BJ (cell line): ENCODE data around the gene OR7C1. TPM values are rescaled to one million over a fixed set of nuclear protein-coding genes. Genes with fewer than 3 reads are reported as not detected.
A peak's percentile ranks its signal among the peaks of the same experiment; 100 is the strongest.

Experiments
- CTCF ChIA-PET: fragments of 350-600 bp; formaldehyde crosslinking; extraction: SDS; loops from one replicate; lab custom pipeline; 2021; ENCODE audit warnings: antibody characterized with exemption, inconsistent platforms; lab: Yijun Ruan, JAX
- POLR2A ChIA-PET: fragments of 300-600 bp; sonication (Branson Sonifier 250); formaldehyde crosslinking; extraction: SDS; loops from one replicate; lab custom pipeline; 2021; ENCODE audit warnings: antibody characterized with exemption; lab: Charles Lee
- DNase-seq: peaks from one replicate; pipeline ENCODE4 v3.0.0-alpha.2; 2011; ENCODE audit warnings: low read depth
- H3K27me3 ChIP-seq: 2 replicates; pipeline ENCODE4 v1.6.0; 2011; ENCODE audit warnings: low read length; ENCODE audit not compliant: control insufficient read depth, insufficient read depth
- H3K36me3 ChIP-seq: 2 replicates; pipeline ENCODE4 v1.5.1; 2011; ENCODE audit warnings: low read length; ENCODE audit not compliant: control insufficient read depth, insufficient read depth
- H3K4me3 ChIP-seq: 2 replicates; pipeline ENCODE4 v1.5.1; 2011; ENCODE audit warnings: low read depth, mild to moderate bottlenecking, control low read depth, low read length
- polyA minus RNA-seq: library from RNA; depleted of rRNA, polyadenylated mRNA; stranded (reverse); fragments of >200 nt; gene quantifications from 2 replicates; pipeline ENCODE4 v1.2.3, GENCODE V29; 2011; rRNA and poly(A)+ RNA removed
- polyA plus RNA-seq: library from polyadenylated mRNA; depleted of rRNA; stranded (reverse); fragments of >200 nt; gene quantifications from 2 replicates; pipeline ENCODE4 v1.2.3, GENCODE V29; 2011; rRNA removed
- TF ChIP-seq, protein P1 (sequence below): IDR thresholded peaks from 2 replicates; pipeline ENCODE4 v1.5.1; 2011; ENCODE audit warnings: low read depth, mild to moderate bottlenecking, control low read depth, inconsistent platforms, low read length, moderate library complexity; ENCODE audit not compliant: insufficient read depth

OR7C1 gene
- polyA plus RNA-seq (not detected in 2 replicates), polyA minus RNA-seq (under 0.01 TPM in 1 of 2 replicates, not detected in the other)

DNA sequence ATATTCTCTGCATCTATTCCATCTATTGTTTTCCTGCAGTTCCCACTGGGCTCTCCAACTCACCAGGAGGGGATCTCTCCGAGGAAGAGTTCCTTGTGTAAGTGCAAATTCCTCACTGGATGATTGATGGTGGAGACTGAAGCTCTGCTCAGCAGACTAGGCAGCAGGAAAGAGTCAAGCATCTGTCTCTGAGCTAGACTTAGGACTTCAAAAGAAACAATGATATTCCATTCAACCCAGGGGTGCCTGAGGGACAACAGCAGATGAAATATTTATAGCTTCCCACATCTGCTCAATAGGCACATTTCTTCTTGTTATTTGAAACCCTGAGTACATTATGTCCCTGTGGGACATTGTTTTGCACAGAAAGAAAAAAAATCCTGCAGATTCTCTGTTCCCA lies at the start of gene OR7C1, which contains the start of gene OR7A5:
Gene OR7C1 (minus strand): TSS at position 175 of the 400 bp plus-strand sequence. CDS start 35,049 bp downstream, outside the sequence.
Gene OR7A5 (minus strand): TSS at position 175 of the 400 bp plus-strand sequence. CDS start 6,944 bp downstream, outside the sequence.
- CTCF ChIA-PET: no interaction called here

DNA sequence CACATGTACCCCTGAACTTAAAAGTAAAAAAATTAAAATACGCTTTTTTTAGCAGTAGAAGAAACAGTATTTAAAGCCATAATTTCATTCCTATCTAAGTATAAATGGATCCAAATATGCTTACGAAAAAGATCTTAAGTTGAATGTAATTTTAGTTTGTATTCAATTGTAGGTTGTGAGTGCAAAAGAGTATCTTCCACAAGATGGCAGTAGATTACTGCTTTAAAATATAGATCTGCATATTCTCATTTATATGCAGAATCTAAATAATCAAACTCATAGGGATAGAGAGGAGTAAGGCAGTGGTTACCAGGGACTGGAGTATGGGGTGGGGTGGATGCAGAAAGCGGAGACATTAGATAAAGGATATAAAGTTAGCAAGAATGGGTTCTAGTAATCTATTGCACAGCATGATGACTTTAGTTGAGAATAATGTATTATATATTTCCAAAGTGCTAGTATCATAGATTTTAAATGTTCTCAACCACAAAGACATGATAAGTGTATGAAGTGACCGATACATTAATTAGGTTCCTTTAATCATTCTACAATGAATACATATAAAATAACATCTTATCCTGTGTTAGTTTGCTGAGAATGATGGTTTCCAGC lies 36.7 kb upstream of the OR7C1 start:
- Histone ChIP-seq H3K27me3 (no peaks in the 10 kb centered on the region), H3K36me3 (no peaks in the 10 kb centered on the region), H3K4me3 (no peak overlapping the region)
- TF ChIP-seq, protein P1, sequence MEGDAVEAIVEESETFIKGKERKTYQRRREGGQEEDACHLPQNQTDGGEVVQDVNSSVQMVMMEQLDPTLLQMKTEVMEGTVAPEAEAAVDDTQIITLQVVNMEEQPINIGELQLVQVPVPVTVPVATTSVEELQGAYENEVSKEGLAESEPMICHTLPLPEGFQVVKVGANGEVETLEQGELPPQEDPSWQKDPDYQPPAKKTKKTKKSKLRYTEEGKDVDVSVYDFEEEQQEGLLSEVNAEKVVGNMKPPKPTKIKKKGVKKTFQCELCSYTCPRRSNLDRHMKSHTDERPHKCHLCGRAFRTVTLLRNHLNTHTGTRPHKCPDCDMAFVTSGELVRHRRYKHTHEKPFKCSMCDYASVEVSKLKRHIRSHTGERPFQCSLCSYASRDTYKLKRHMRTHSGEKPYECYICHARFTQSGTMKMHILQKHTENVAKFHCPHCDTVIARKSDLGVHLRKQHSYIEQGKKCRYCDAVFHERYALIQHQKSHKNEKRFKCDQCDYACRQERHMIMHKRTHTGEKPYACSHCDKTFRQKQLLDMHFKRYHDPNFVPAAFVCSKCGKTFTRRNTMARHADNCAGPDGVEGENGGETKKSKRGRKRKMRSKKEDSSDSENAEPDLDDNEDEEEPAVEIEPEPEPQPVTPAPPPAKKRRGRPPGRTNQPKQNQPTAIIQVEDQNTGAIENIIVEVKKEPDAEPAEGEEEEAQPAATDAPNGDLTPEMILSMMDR: peak; percentile 44
- ChIA-PET POLR2A (no interaction called here), CTCF (interaction anchor here (1.2 kb wide), 1 partner anchor 19 kb away, joined by 3 read pairs; no protein-coding TSS in a partner anchor)
- no peak for DNase-seq

More for the DNA sequence above, at the start of gene OR7C1, which contains the start of gene OR7A5:
- Histone ChIP-seq H3K36me3 (no peaks in the 10 kb centered on the region), H3K4me3 (no peak within 1 kb of the TSS), H3K27me3 (no peaks in the 10 kb centered on the region)
- POLR2A ChIA-PET: no interaction called here
- no peak for DNase-seq
- TF ChIP-seq, protein P1: no peak

DNA sequence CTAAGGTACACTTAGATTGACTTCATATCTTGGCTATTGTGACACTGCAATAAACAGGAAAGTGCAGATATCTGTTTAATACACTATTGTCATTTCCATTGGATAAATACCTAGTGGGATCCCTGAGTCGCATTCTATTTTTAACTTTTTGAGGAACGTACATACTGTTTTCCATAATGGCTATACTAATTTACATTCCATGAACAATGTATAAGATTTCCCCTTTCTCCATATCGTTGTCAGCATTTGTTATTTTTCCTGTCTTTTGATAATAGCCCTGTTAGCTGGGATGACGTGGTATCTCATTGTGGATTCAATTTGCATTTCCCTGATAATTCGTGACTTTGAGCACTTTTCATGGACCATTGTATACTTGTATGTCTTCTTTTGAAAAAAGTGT lies 33.5 kb upstream of the OR7C1 start:
- no peak overlapping the region for H3K4me3 ChIP-seq
- TF ChIP-seq, protein P1: no peak
- H3K27me3 ChIP-seq: no peaks in the 10 kb centered on the region
- ChIA-PET CTCF (no interaction called here), POLR2A (no interaction called here)
- no peaks in the 10 kb centered on the region for H3K36me3 ChIP-seq
- DNase-seq: no peak

DNA sequence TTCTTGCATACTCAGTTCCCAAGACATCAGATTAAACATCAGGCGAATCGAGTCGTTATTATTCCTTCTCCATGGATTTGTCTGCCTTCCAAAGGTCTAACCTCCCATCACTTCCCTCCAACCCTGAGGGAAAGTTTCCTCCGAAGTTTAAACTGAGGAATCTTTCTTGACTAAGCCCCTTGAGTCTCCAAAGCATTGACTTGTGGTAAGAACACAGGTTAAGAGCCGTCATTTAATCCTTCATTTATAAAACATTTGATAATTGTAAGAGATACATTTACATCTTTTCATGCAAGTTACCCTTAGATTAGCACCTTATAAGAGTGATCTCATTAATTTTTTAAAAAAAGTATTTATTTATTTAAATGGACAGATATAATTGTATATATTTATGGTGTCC lies 13.8 kb upstream of the OR7C1 start, which contains the start of gene OR7A10:
Gene OR7A10 (minus strand): TSS at position 101 of the 400 bp plus-strand sequence. CDS start 7,045 bp downstream, outside the sequence.
- CTCF ChIA-PET: no interaction called here
- TF ChIP-seq, protein P1: no peak
- no peak within 1 kb of the TSS for H3K4me3 ChIP-seq
- POLR2A ChIA-PET: no interaction called here
- no peaks in the 10 kb centered on the region for H3K36me3 ChIP-seq
- H3K27me3 ChIP-seq: peaks cover 1% of the 10 kb centered on the region; the same call in 1 of the 2 replicates
- no peak for DNase-seq

DNA sequence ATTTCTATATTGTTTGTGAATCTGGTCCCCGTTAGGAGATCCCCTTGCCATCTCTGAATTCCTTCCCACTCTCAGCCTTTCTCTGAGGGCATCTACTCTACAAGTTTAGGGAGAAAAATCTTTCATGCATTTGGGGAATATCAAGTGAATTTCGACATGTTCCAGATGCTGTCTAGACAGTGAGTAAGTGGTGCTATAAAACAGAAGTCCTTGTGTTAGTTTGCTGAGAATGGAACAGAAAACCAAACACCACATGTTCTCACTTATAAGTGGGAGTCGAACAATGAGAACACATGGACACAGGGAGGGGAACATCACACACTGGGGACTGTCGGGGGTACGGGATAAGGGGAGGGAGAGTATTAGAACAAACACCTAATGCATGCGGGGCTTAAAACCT lies 8.6 kb upstream of the OR7C1 start:
- POLR2A ChIA-PET: no interaction called here
- H3K36me3 ChIP-seq: no peaks in the 10 kb centered on the region
- TF ChIP-seq, protein P1: no peak
- H3K4me3 ChIP-seq: no peak overlapping the region
- CTCF ChIA-PET: interaction anchor here (0.6 kb wide), 1 partner anchor 19 kb away, joined by 3 read pairs; no protein-coding TSS in a partner anchor
- peaks cover 1% of the 10 kb centered on the region; the same call in 1 of the 2 replicates for H3K27me3 ChIP-seq
- DNase-seq: no peak
